CD4-positive, alpha-beta memory T cell (primary cell): Measurements from ENCODE around the gene RBFOX2. TPM values are rescaled to one million over a fixed set of nuclear protein-coding genes. Genes with fewer than 3 reads are reported as not detected.

Source experiments
- CTCF ChIA-PET: fragments of 350-600 bp; sonication (Branson Sonifier 250); formaldehyde crosslinking; loops from one replicate; lab custom pipeline; 2021; ENCODE audit warnings: inconsistent platforms; ENCODE audit not compliant: partially characterized antibody; lab: Charles Lee
- POLR2A ChIA-PET: fragments of 350-600 bp; sonication (Branson Sonifier 250); formaldehyde crosslinking; loops from one replicate; lab custom pipeline; 2021; ENCODE audit not compliant: partially characterized antibody; lab: Charles Lee
- DNase-seq, 5 donors: peaks; one replicate each; pipeline versions ENCODE4 v3.0.0 to v3.0.0-alpha.2; 2020 to 2022; ENCODE audit warnings: mixed read lengths in 1 of 5
- H3K27ac ChIP-seq: one replicate; pipeline ENCODE4 v1.7.0; 2013; ENCODE audit warnings: low read depth, low read length
- H3K27me3 ChIP-seq: 2 replicates; pipeline ENCODE4 v1.7.0; 2013; ENCODE audit warnings: mild to moderate bottlenecking, low read length, moderate library complexity; ENCODE audit not compliant: insufficient read depth
- H3K36me3 ChIP-seq: 2 replicates; pipeline ENCODE4 v1.7.0; 2013; ENCODE audit warnings: mild to moderate bottlenecking, low read length, moderate library complexity; ENCODE audit not compliant: insufficient read depth
- H3K4me1 ChIP-seq: 2 replicates; pipeline ENCODE4 v1.7.0; 2013; ENCODE audit warnings: mild to moderate bottlenecking, low read length, moderate library complexity; ENCODE audit not compliant: insufficient read depth
- H3K4me3 ChIP-seq, 2 donors: one replicate each; pipeline ENCODE4 v1.7.0; 2013; ENCODE audit warnings: low read length in 2 of 2, mild to moderate bottlenecking in 1 of 2
- H3K9me3 ChIP-seq, 2 donors: one replicate each; pipeline ENCODE4 v1.7.0; 2013; ENCODE audit warnings: low read length in 2 of 2, control low read depth in 1 of 2; ENCODE audit not compliant: control insufficient read depth in 1 of 2
- H3K27ac Mint-ChIP-seq, 7 donors: one replicate each; pipeline ENCODE4 v1.8.0; 2020 to 2021; ENCODE audit warnings: mixed read lengths in 7 of 7, mild to moderate bottlenecking in 6 of 7, inconsistent platforms in 3 of 7, moderate library complexity in 3 of 7
- H3K27me3 Mint-ChIP-seq, 2 donors: one replicate each; pipeline ENCODE4 v1.8.0; 2020 to 2021; ENCODE audit warnings: mixed read lengths in 2 of 2
- H3K36me3 Mint-ChIP-seq, 2 donors: one replicate each; pipeline ENCODE4 v1.8.0; 2020 to 2021; ENCODE audit warnings: mixed read lengths in 2 of 2, inconsistent platforms in 1 of 2, mild to moderate bottlenecking in 1 of 2
- H3K4me1 Mint-ChIP-seq, 4 donors: one replicate each; pipeline ENCODE4 v1.8.0; 2020 to 2021; ENCODE audit warnings: mixed read lengths in 4 of 4, mild to moderate bottlenecking in 1 of 4
- H3K4me3 Mint-ChIP-seq, 8 donors: one replicate each; pipeline ENCODE4 v1.8.0; 2020 to 2021; ENCODE audit warnings: mixed read lengths in 8 of 8, mild to moderate bottlenecking in 7 of 8, moderate library complexity in 6 of 8, inconsistent platforms in 3 of 8
- H3K9me3 Mint-ChIP-seq, 8 donors: one replicate each; pipeline ENCODE4 v1.8.0; 2020 to 2021; ENCODE audit warnings: mixed read lengths in 8 of 8, mild to moderate bottlenecking in 5 of 8, inconsistent platforms in 3 of 8, moderate library complexity in 1 of 8
- intact Hi-C: fragments of 100-400 bp; cut with micrococcal nuclease; formaldehyde crosslinking; loops from one replicate; pipeline ENCODE4 v1.15.1; 2023
- polyA plus RNA-seq, 2 donors: library from polyadenylated mRNA; unstranded; fragments of 300-500 nt; fragmentation: Illumina TruSeq; gene quantifications; one replicate each; pipeline ENCODE4 v1.2.3, GENCODE V29; 2021
- total RNA-seq, 2 experiments: library from RNA; stranded (reverse); gene quantifications; one replicate each; pipeline ENCODE4 v1.2.3, GENCODE V29; 2021

Gene RBFOX2
- total and polyA plus RNA-seq, 4 experiments from 2014 or later: 0.68 to 1.3 (median 1.0) TPM

- Histone ChIP-seq H3K27ac (no peak overlapping the region), H3K27me3 (no peaks in the 10 kb centered on the region), H3K4me3 (no peak overlapping the region), H3K36me3 (no peaks in the 10 kb centered on the region), H3K9me3 (no peaks in the 10 kb centered on the region), H3K4me1 (no peaks in the 10 kb centered on the region)
- ChIA-PET POLR2A (interaction anchor here (0.6 kb wide), 1 partner anchor 8 kb away, joined by 5 read pairs; no protein-coding TSS in a partner anchor), CTCF (interaction anchor here (1.2 kb wide), 1 partner anchor 99 kb away, joined by 3 read pairs; no protein-coding TSS in a partner anchor)
- intact Hi-C loops: no loop called here
- Mint-ChIP-seq H3K4me1 (no peaks in the 10 kb centered on the region), H3K27ac (no peak overlapping the region), H3K9me3 (no peaks in the 10 kb centered on the region), H3K4me3 (no peak overlapping the region), H3K36me3 (no peaks in the 10 kb centered on the region), H3K27me3 (peaks cover 4 to 8% of the 10 kb centered on the region in 2 donors)
- no peak for DNase-seq
Observed at GRCh38 chr22:35967046-35967397, 61.6 kb downstream of the RBFOX2 start.

GRCh38 chr22:35966314-35967045 is 62.1 kb downstream of the RBFOX2 start:
- H3K27ac ChIP-seq: no peak overlapping the region
- no peaks in the 10 kb centered on the region for H3K36me3 Mint-ChIP-seq
- no peak overlapping the region for H3K4me3 ChIP-seq
- POLR2A ChIA-PET: interaction anchor here (0.6 kb wide), 1 partner anchor 9 kb away, joined by 5 read pairs; no protein-coding TSS in a partner anchor
- CTCF ChIA-PET: interaction anchor here (1.2 kb wide), 1 partner anchor 100 kb away, joined by 3 read pairs; no protein-coding TSS in a partner anchor
- no peaks in the 10 kb centered on the region for H3K27me3 ChIP-seq
- H3K9me3 ChIP-seq: no peaks in the 10 kb centered on the region
- peaks cover 4 to 9% of the 10 kb centered on the region in 2 donors for H3K27me3 Mint-ChIP-seq
- H3K4me1 Mint-ChIP-seq: no peaks in the 10 kb centered on the region
- H3K4me3 Mint-ChIP-seq: no peak overlapping the region
- intact Hi-C loops: no loop called here
- no peaks in the 10 kb centered on the region for H3K4me1 ChIP-seq
- no peak overlapping the region for H3K27ac Mint-ChIP-seq
- no peaks in the 10 kb centered on the region for H3K36me3 ChIP-seq
- H3K9me3 Mint-ChIP-seq: peaks cover 0 to 2% (median 0%) of the 10 kb centered on the region in 8 donors
- DNase-seq: no peak

- CTCF ChIA-PET: no interaction called here
- Mint-ChIP-seq H3K4me1 (no peaks in the 10 kb centered on the region), H3K4me3 (no peak overlapping the region), H3K27me3 (peaks cover 13 to 21% of the 10 kb centered on the region in 2 donors), H3K27ac (no peak overlapping the region), H3K9me3 (peaks cover 0 to 2% (median 0%) of the 10 kb centered on the region in 8 donors), H3K36me3 (no peaks in the 10 kb centered on the region)
- Histone ChIP-seq H3K4me1 (no peaks in the 10 kb centered on the region), H3K9me3 (no peaks in the 10 kb centered on the region), H3K4me3 (no peak overlapping the region), H3K27ac (no peak overlapping the region), H3K27me3 (no peaks in the 10 kb centered on the region), H3K36me3 (no peaks in the 10 kb centered on the region)
- intact Hi-C loops: no loop called here
- no peak for DNase-seq
- POLR2A ChIA-PET: no interaction called here
Observed at GRCh38 chr22:35963237-35963810, 65.3 kb downstream of the RBFOX2 start.

GRCh38 chr22:35961480-35962295 is 66.9 kb downstream of the RBFOX2 start:
- Mint-ChIP-seq H3K36me3 (no peaks in the 10 kb centered on the region), H3K27ac (no peak overlapping the region), H3K9me3 (peaks cover 0 to 2% (median 0%) of the 10 kb centered on the region in 8 donors), H3K27me3 (peaks cover 12 to 17% of the 10 kb centered on the region in 2 donors), H3K4me1 (no peaks in the 10 kb centered on the region), H3K4me3 (no peak overlapping the region)
- no peaks in the 10 kb centered on the region for H3K27me3 ChIP-seq
- H3K4me3 ChIP-seq: no peak overlapping the region
- intact Hi-C loops: no loop called here
- no peak for DNase-seq
- CTCF ChIA-PET: no interaction called here
- H3K4me1 ChIP-seq: no peaks in the 10 kb centered on the region
- H3K9me3 ChIP-seq: no peaks in the 10 kb centered on the region
- POLR2A ChIA-PET: no interaction called here
- H3K27ac ChIP-seq: no peak overlapping the region
- H3K36me3 ChIP-seq: no peaks in the 10 kb centered on the region

DNA sequence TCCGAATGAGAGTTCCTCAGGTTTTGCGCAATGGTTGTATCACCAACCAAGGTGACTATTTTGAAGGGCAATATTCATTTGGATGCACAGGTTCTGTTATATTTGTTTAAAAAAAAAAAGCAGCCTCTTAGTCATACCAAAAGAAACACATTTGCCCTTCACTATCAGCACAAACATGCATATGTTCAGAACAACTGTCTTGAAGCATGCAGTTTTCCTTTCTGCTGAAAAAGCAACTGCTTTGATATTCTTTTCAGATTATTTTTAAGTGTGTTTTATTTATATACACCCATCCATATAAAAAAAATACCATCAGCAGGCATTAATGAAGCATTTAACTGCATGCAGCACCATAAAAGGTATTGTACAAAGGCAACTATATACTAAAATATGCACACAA is 67.8 kb downstream of the RBFOX2 start:
- Mint-ChIP-seq H3K9me3 (peaks cover 0 to 2% (median 0%) of the 10 kb centered on the region in 8 donors), H3K4me3 (no peak overlapping the region), H3K27ac (no peak overlapping the region), H3K4me1 (no peaks in the 10 kb centered on the region), H3K36me3 (no peaks in the 10 kb centered on the region), H3K27me3 (peaks cover 12 to 17% of the 10 kb centered on the region in 2 donors)
- H3K27me3 ChIP-seq: no peaks in the 10 kb centered on the region
- no peaks in the 10 kb centered on the region for H3K4me1 ChIP-seq
- H3K27ac ChIP-seq: no peak overlapping the region
- intact Hi-C loops: no loop called here
- POLR2A ChIA-PET: no interaction called here
- CTCF ChIA-PET: no interaction called here
- H3K36me3 ChIP-seq: no peaks in the 10 kb centered on the region
- no peak overlapping the region for H3K4me3 ChIP-seq
- no peaks in the 10 kb centered on the region for H3K9me3 ChIP-seq
- DNase-seq: no peak

GRCh38 chr22:35959121-35959800 is 69.4 kb downstream of the RBFOX2 start:
- Histone ChIP-seq H3K36me3 (no peaks in the 10 kb centered on the region), H3K4me3 (no peak overlapping the region), H3K9me3 (no peaks in the 10 kb centered on the region), H3K27ac (no peak overlapping the region), H3K4me1 (no peaks in the 10 kb centered on the region), H3K27me3 (no peaks in the 10 kb centered on the region)
- ChIA-PET POLR2A (no interaction called here), CTCF (interaction anchor here (0.6 kb wide), 1 partner anchor 1909 kb away, joined by 3 read pairs; no protein-coding TSS in a partner anchor)
- Mint-ChIP-seq H3K4me3 (no peak overlapping the region), H3K4me1 (no peaks in the 10 kb centered on the region), H3K36me3 (no peaks in the 10 kb centered on the region), H3K9me3 (peaks cover 0 to 2% (median 0%) of the 10 kb centered on the region in 8 donors), H3K27me3 (peaks cover 14% of the 10 kb centered on the region in 2 donors), H3K27ac (no peak overlapping the region)
- no peak for DNase-seq
- intact Hi-C loops: no loop called here
